Prostate gland (tissue), 2 donors: ENCODE measurements around the gene CAMKMT.

Source experiments
- POLR2A ChIP-seq: fragments of 450-650 bp; IDR thresholded peaks from one replicate; pipeline ENCODE4 v1.6.1; 2016; ENCODE audit warnings: antibody characterized with exemption, mild to moderate bottlenecking
- POLR2AphosphoS5 ChIP-seq: sonication (generic); formaldehyde crosslinking; IDR thresholded peaks from one replicate; pipeline ENCODE4 v1.6.1; 2017; ENCODE audit warnings: antibody characterized with exemption
- TF ChIP-seq, protein P1 (sequence below), 4 experiments: fragments of 200-600 bp in 2 of 4; fragments of 450-650 bp in 2 of 4; sonication (generic) in 2 of 4; IDR thresholded peaks; 1 replicate in 3 of 4; 2 replicates in 1 of 4; pipeline ENCODE4 v1.5.1; 2016 to 2019; ENCODE audit warnings: antibody characterized with exemption in 4 of 4, mild to moderate bottlenecking in 2 of 4, moderate library complexity in 2 of 4

DNA sequence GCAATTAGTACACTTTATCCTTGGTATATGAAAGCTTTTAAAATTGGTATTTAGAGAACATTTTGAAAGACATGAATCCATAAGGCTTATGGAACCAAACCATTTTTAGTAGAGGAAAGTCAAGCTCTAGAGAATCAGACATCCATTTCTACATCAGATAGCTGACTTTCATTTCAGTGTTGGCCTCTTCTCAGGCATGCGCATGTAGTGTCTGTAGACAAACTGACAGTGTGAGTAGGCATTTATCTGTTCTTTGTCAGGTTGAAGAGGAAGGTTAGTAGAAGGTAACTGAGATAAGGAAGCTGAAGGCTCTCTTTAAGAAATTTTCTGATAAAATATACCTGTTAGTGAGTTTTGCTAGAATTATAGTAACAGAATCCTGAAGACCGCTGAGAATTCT is 357.8 kb downstream of the CAMKMT start:
- TF ChIP-seq, protein P1, sequence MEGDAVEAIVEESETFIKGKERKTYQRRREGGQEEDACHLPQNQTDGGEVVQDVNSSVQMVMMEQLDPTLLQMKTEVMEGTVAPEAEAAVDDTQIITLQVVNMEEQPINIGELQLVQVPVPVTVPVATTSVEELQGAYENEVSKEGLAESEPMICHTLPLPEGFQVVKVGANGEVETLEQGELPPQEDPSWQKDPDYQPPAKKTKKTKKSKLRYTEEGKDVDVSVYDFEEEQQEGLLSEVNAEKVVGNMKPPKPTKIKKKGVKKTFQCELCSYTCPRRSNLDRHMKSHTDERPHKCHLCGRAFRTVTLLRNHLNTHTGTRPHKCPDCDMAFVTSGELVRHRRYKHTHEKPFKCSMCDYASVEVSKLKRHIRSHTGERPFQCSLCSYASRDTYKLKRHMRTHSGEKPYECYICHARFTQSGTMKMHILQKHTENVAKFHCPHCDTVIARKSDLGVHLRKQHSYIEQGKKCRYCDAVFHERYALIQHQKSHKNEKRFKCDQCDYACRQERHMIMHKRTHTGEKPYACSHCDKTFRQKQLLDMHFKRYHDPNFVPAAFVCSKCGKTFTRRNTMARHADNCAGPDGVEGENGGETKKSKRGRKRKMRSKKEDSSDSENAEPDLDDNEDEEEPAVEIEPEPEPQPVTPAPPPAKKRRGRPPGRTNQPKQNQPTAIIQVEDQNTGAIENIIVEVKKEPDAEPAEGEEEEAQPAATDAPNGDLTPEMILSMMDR (IDR thresholded peaks at IDR 0.05), result no peak
- TF ChIP-seq POLR2A, result no peak
- no peak for TF ChIP-seq POLR2AphosphoS5
